ENCODE results near the gene BRMS1L. TPM values are rescaled to one million over a fixed set of nuclear protein-coding genes. Genes with fewer than 3 reads are reported as not detected.

Gene BRMS1L
- polyA plus RNA-seq, 1 of the 3 experiments (the other 2 are of a cell fraction): 7.1 TPM

DNA sequence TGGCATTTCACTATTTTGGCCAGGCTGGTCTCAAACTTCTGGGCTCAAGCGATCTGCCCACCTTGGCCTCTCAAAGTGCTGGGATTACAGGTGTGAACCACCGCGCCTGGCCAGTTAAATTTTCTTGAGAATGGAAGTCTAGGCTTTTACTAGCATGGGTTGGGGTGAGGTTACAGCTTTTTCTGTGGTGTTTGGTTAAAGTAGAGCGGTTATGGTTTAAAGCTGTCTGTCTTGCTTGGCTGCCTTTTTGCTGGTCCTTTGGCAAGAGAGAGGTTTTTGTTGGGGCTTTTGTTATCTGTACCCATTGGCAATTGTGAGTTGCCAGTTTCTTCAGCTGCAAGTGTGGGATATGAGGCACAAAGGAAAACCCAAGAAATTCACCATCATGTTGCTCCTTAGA lies 84.1 kb downstream of the BRMS1L start:
- no peaks in the 10 kb centered on the region for H3K79me2 ChIP-seq (ENCODE audit: insufficient read depth)
- no peaks in the 10 kb centered on the region for H3K4me1 ChIP-seq (ENCODE audit: control insufficient read depth in 1 of 2, insufficient read depth in 2 of 2, low read depth in 1 of 2, low read length in 1 of 2)
- ChIA-PET CTCF (interaction anchor here (1.0 kb wide), 1 partner anchor 159 kb away, joined by 3 read pairs; no protein-coding TSS in a partner anchor), POLR2A (no interaction called here)
- no peak overlapping the region for H3K4me2 ChIP-seq
- H3K9me3 ChIP-seq: no peaks in the 10 kb centered on the region
- 64% methylated on average over 4 of the region's 4 CpGs for WGBS (ENCODE audit: low lambda C conversion rate)
- H4K20me1 ChIP-seq (ENCODE audit: insufficient read depth): no peaks in the 10 kb centered on the region
- H3F3A ChIP-seq (replicated peaks; ENCODE audit: insufficient read depth): no peaks in the 10 kb centered on the region
- H3K9ac ChIP-seq: no peak overlapping the region
- no peak overlapping the region for H3K4me3 ChIP-seq (ENCODE audit: low read depth in 2 of 2, low read length in 1 of 2)
- H2AFZ ChIP-seq (ENCODE audit: low read depth): no peak overlapping the region
- TF ChIP-seq POLR2AphosphoS5 (IDR thresholded peaks at IDR 0.05; ENCODE audit: low read depth, low read length) (no peak), GABPA (IDR thresholded peaks at IDR 0.05; ENCODE audit: low read depth) (no peak), TAF1 (IDR thresholded peaks at IDR 0.05; ENCODE audit: borderline replicate concordance, low read depth, low read length) (no peak), EP300 (IDR thresholded peaks at IDR 0.05; ENCODE audit: borderline replicate concordance in 1 of 2, low read depth in 1 of 2, low read length in 1 of 2) (no peak), CHD2 (IDR thresholded peaks at IDR 0.05; ENCODE audit: low read length, partially characterized antibody) (no peak), TCF12 (IDR thresholded peaks at IDR 0.05) (no peak), GATA2 (CRISPR knock-in tag; IDR thresholded peaks at IDR 0.05) (no peak), FOSL2 (IDR thresholded peaks at IDR 0.05; ENCODE audit: borderline replicate concordance, low read depth) (no peak), SIN3A (IDR thresholded peaks at IDR 0.05; ENCODE audit: borderline replicate concordance, low read depth, low read length) (no peak), SMC3 (IDR thresholded peaks at IDR 0.05; ENCODE audit: low read depth, low read length) (no peak), RFX5 (IDR thresholded peaks at IDR 0.05; ENCODE audit: low read length) (no peak), YY1 (IDR thresholded peaks at IDR 0.05; ENCODE audit: low read depth) (no peak), RCOR1 (IDR thresholded peaks at IDR 0.05; ENCODE audit: low read length) (no peak), FOXJ3 (CRISPR knock-in tag; IDR thresholded peaks at IDR 0.05) (no peak), TEAD4 (IDR thresholded peaks at IDR 0.05; ENCODE audit: borderline replicate concordance, insufficient read depth) (no peak), RXRA (IDR thresholded peaks at IDR 0.05; ENCODE audit: borderline replicate concordance, low read depth) (no peak), NFIC (IDR thresholded peaks at IDR 0.05; ENCODE audit: borderline replicate concordance) (no peak)
- TF ChIP-seq, protein P1, sequence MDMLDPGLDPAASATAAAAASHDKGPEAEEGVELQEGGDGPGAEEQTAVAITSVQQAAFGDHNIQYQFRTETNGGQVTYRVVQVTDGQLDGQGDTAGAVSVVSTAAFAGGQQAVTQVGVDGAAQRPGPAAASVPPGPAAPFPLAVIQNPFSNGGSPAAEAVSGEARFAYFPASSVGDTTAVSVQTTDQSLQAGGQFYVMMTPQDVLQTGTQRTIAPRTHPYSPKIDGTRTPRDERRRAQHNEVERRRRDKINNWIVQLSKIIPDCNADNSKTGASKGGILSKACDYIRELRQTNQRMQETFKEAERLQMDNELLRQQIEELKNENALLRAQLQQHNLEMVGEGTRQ (IDR thresholded peaks at IDR 0.05; ENCODE audit: borderline replicate concordance, low read depth, low read length): no peak
- TF ChIP-seq, protein P2, sequence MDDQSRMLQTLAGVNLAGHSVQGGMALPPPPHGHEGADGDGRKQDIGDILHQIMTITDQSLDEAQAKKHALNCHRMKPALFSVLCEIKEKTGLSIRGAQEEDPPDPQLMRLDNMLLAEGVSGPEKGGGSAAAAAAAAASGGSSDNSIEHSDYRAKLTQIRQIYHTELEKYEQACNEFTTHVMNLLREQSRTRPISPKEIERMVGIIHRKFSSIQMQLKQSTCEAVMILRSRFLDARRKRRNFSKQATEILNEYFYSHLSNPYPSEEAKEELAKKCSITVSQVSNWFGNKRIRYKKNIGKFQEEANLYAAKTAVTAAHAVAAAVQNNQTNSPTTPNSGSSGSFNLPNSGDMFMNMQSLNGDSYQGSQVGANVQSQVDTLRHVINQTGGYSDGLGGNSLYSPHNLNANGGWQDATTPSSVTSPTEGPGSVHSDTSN (IDR thresholded peaks at IDR 0.05): no peak
- TF ChIP-seq, protein P3, sequence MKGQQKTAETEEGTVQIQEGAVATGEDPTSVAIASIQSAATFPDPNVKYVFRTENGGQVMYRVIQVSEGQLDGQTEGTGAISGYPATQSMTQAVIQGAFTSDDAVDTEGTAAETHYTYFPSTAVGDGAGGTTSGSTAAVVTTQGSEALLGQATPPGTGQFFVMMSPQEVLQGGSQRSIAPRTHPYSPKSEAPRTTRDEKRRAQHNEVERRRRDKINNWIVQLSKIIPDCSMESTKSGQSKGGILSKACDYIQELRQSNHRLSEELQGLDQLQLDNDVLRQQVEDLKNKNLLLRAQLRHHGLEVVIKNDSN (IDR thresholded peaks at IDR 0.05; ENCODE audit: borderline replicate concordance, low read depth): no peak
- no peaks in the 10 kb centered on the region for H3K9me2 ChIP-seq
- DNase-seq: no peak
- H3K27ac ChIP-seq (ENCODE audit: low read depth in 2 of 2, low read length in 1 of 2): no peak overlapping the region
- no peaks in the 10 kb centered on the region; the same call in 1 of the 2 replicates for H3K27me3 ChIP-seq (ENCODE audit: insufficient read depth)
- H3K36me3 ChIP-seq (replicated peaks in 1 of 2; ENCODE audit: control insufficient read depth in 1 of 2, insufficient read depth in 2 of 2, low read length in 1 of 2): no peaks in the 10 kb centered on the region

Data from SK-N-SH (cell line).